Ectodermal cell (in vitro differentiated cells): ENCODE measurements around the gene CSRNP3.

Experiments used
- H3K27ac ChIP-seq: 2 replicates; pipeline ENCODE4 v1.7.0; 2013; ENCODE audit warnings: mild to moderate bottlenecking, low read depth, low read length; ENCODE audit not compliant: insufficient read depth, poor library complexity, severe bottlenecking
- H3K27me3 ChIP-seq: 2 replicates; pipeline ENCODE4 v1.7.0; 2013; ENCODE audit warnings: mild to moderate bottlenecking, low read length; ENCODE audit not compliant: insufficient read depth, control insufficient read depth, poor library complexity, severe bottlenecking
- H3K36me3 ChIP-seq: one replicate; pipeline ENCODE4 v1.7.0; 2013; ENCODE audit warnings: low read length; ENCODE audit not compliant: control insufficient read depth, insufficient read depth
- H3K4me1 ChIP-seq: one replicate; pipeline ENCODE4 v1.7.0; 2013; ENCODE audit warnings: low read length; ENCODE audit not compliant: control insufficient read depth, insufficient read depth
- H3K4me3 ChIP-seq: 2 replicates; pipeline ENCODE4 v1.7.0; 2013; ENCODE audit warnings: low read depth, low read length, control low read depth; ENCODE audit not compliant: insufficient read depth
- H3K9me3 ChIP-seq: 2 replicates; pipeline ENCODE4 v1.7.0; 2013; ENCODE audit warnings: mild to moderate bottlenecking, low read length, moderate library complexity; ENCODE audit not compliant: control insufficient read depth
- WGBS, 2 experiments: methylation state at CpG; one replicate each; pipeline ENCODE4 v1.1.7; 2013; ENCODE audit warnings: missing lambda C conversion rate in 2 of 2; 5-methylcytosine and 5-hydroxymethylcytosine counted together

Gene CSRNP3

GRCh38 chr2:165563468-165564225 is 94.1 kb downstream of the CSRNP3 start:
- no peak overlapping the region for H3K4me3 ChIP-seq
- no peaks in the 10 kb centered on the region for H3K9me3 ChIP-seq
- no peaks in the 10 kb centered on the region for H3K4me1 ChIP-seq
- no peaks in the 10 kb centered on the region for H3K27me3 ChIP-seq
- 89 to 91% methylated on average over 6 of the region's 6 CpGs for WGBS, 2 experiments
- H3K27ac ChIP-seq, result no peak overlapping the region
- H3K36me3 ChIP-seq, result no peaks in the 10 kb centered on the region

GRCh38 chr2:165566008-165566407 is 96.5 kb downstream of the CSRNP3 start:
- Histone ChIP-seq H3K4me1 (no peaks in the 10 kb centered on the region), H3K4me3 (no peak overlapping the region), H3K36me3 (no peaks in the 10 kb centered on the region), H3K9me3 (no peaks in the 10 kb centered on the region), H3K27me3 (no peaks in the 10 kb centered on the region), H3K27ac (no peak overlapping the region)
- 90 to 91% methylated on average over 4 of the region's 4 CpGs for WGBS, 2 experiments

GRCh38 chr2:165567273-165567672 is 97.8 kb downstream of the CSRNP3 start:
- H3K36me3 ChIP-seq, result no peaks in the 10 kb centered on the region
- no peak overlapping the region for H3K27ac ChIP-seq
- H3K4me3 ChIP-seq, result no peak overlapping the region
- no peaks in the 10 kb centered on the region for H3K4me1 ChIP-seq
- WGBS, 2 experiments, result 85 to 94% methylated on average over 2 of the region's 2 CpGs
- H3K9me3 ChIP-seq, result no peaks in the 10 kb centered on the region
- no peaks in the 10 kb centered on the region for H3K27me3 ChIP-seq

- Histone ChIP-seq H3K9me3 (no peaks in the 10 kb centered on the region), H3K27me3 (no peaks in the 10 kb centered on the region), H3K4me1 (no peaks in the 10 kb centered on the region), H3K27ac (no peak overlapping the region), H3K4me3 (no peak overlapping the region), H3K36me3 (no peaks in the 10 kb centered on the region)
Observed at GRCh38 chr2:165568361-165568760, 98.9 kb downstream of the CSRNP3 start.

- WGBS, 2 experiments, result 100% methylated on average over 1 of the region's 1 CpG; no CpG with 5 or more reads in 1 of the 2 experiments
- Histone ChIP-seq H3K27me3 (no peaks in the 10 kb centered on the region), H3K27ac (no peak overlapping the region), H3K36me3 (no peaks in the 10 kb centered on the region), H3K4me1 (peaks cover 13% of the 10 kb centered on the region), H3K9me3 (no peaks in the 10 kb centered on the region), H3K4me3 (no peak overlapping the region)
Observed at GRCh38 chr2:165571477-165571876, 102.0 kb downstream of the CSRNP3 start.

GRCh38 chr2:165572151-165572550 is 102.7 kb downstream of the CSRNP3 start:
- Histone ChIP-seq H3K4me3 (no peak overlapping the region), H3K9me3 (no peaks in the 10 kb centered on the region), H3K36me3 (no peaks in the 10 kb centered on the region), H3K4me1 (peaks cover 13% of the 10 kb centered on the region), H3K27ac (no peak overlapping the region), H3K27me3 (no peaks in the 10 kb centered on the region)
- 76 to 79% methylated on average over 3 of the region's 3 CpGs for WGBS, 2 experiments

- H3K27ac ChIP-seq, result peak overlapping the region; percentile 68
- peaks cover 13% of the 10 kb centered on the region for H3K4me1 ChIP-seq
- peak overlapping the region; percentile 40 for H3K4me3 ChIP-seq
- no peaks in the 10 kb centered on the region for H3K36me3 ChIP-seq
- no peaks in the 10 kb centered on the region for H3K9me3 ChIP-seq
- 29 to 30% methylated on average over 16 of the region's 17 CpGs for WGBS, 2 experiments
- H3K27me3 ChIP-seq, result no peaks in the 10 kb centered on the region
Observed at GRCh38 chr2:165573534-165574461, 104.3 kb downstream of the CSRNP3 start.

GRCh38 chr2:165575044-165575615 is 105.6 kb downstream of the CSRNP3 start:
- Histone ChIP-seq H3K27me3 (no peaks in the 10 kb centered on the region), H3K27ac (no peak overlapping the region), H3K9me3 (no peaks in the 10 kb centered on the region), H3K36me3 (no peaks in the 10 kb centered on the region), H3K4me1 (peaks cover 13% of the 10 kb centered on the region), H3K4me3 (peak overlapping the region; percentile 40)
- WGBS, 2 experiments, result 92% methylated on average over 2 of the region's 2 CpGs; no CpG with 5 or more reads in 1 of the 2 experiments

GRCh38 chr2:165576409-165577154 is 107.1 kb downstream of the CSRNP3 start:
- Histone ChIP-seq H3K4me3 (no peak overlapping the region), H3K9me3 (no peaks in the 10 kb centered on the region), H3K36me3 (no peaks in the 10 kb centered on the region), H3K27ac (no peak overlapping the region), H3K27me3 (no peaks in the 10 kb centered on the region), H3K4me1 (peaks cover 13% of the 10 kb centered on the region)
- 84 to 86% methylated on average over 1 of the region's 3 CpGs for WGBS, 2 experiments
